NCI-H82 treated with DMSO at 0.1 percent for 48 hours (cell line): ENCODE data around the gene KAZALD1.
A peak's percentile ranks its signal among the peaks of the same experiment; 100 is the strongest.

ENCODE experiments used
- DNase-seq: peaks from one replicate; lab custom pipeline; 2025; ENCODE audit not compliant: unreplicated experiment; lab: John Stamatoyannopoulos, UW

Gene KAZALD1

DNA sequence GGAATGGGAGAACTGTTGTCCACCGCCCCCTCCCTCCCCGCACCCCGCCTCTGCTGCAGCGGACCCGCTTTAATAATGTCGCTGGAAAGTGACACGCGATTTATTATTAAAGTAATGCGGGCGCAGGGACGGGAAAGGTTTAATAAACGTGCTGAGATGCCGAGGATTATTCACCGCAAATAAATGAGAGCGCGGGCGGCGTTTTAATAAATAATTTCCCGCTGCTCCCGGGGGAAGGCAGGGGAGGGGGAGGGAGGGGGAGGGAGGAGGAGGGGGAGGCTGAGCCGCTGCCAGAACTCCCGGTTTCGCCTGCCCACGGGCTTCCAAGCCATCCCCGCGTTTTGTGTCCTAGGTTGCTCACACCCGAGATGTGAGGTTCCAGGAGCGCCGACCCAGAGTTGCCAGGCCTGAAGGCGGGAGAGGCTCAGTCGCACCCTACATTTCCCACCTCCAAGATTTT is 5.1 kb downstream of the KAZALD1 start:
- no peak for DNase-seq

DNA sequence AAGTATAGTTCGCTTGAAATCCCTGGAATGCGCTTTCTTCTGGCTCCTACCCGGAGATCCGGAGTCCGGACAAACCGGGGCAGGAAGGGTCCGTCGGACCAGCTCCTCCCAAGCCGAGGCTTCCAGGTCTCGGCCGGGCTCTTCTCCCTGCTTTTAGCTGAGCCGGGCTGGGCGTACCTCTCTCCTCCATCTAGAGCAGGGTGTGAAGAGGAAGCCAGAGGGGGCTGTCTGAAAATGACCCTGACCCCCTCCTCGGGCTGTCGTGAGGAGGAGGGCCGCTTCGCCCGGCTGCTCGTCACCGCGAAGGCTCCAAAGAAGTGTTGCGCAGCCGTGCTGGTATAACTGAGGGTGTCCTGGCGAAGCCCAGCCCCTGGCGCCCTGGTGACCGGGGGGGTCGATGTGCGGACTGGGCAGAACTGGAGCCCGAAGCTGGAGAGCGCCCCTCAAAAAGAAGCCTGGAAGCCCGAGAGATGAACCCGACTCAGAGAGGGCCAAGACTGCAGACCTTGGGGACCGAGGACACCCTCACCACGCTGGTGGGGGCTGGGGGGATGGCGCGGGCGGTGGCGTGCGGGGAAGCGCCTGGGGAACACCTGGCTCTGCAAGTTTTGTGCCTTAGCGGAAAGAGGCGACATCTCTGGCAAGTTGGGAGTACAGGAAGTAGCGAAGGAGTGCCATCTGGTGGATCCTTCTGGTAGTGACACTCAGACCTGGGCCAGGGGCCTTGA is 5.7 kb downstream of the KAZALD1 start:
- peak; percentile 54 for DNase-seq

DNA sequence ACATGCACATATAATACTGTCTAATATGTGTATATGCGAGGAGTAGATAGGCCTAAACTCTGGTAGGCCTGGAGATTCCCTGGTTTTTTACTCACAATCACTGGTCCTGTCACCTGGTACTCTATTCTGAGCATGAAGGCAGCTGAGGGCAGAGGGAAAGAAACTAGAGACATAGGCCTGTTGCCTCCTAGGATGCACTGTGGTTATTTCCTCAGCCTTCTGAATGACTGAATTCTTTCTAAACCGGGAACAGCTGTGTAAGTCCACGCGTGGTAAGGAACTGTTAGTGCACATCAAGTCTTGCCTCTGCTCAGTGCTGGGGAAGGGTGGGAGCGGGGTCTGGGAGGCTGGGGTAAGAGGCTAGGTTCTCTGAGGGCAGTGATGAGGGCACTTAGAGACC is 7.7 kb downstream of the KAZALD1 start:
- no peak for DNase-seq

DNA sequence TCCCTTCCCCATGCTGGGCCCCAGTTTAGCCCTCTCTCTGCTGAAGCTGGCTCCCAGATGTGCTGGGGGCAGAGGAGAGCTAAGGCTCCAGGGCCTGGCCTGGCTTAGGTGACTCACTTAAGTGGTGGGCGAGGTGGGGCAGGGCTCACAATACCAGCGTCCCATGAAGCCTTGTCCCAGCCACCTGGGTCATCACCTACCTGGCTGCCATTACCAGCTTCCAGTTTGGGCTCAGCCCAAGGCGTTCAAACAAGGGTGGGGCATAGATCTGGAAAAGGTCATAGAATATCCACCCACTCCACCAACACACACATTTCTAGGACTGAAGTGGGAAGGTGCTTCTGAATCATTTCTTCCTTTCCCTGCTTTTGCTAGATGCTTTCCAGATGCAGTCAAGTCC is 8.3 kb downstream of the KAZALD1 start:
- no peak for DNase-seq

DNA sequence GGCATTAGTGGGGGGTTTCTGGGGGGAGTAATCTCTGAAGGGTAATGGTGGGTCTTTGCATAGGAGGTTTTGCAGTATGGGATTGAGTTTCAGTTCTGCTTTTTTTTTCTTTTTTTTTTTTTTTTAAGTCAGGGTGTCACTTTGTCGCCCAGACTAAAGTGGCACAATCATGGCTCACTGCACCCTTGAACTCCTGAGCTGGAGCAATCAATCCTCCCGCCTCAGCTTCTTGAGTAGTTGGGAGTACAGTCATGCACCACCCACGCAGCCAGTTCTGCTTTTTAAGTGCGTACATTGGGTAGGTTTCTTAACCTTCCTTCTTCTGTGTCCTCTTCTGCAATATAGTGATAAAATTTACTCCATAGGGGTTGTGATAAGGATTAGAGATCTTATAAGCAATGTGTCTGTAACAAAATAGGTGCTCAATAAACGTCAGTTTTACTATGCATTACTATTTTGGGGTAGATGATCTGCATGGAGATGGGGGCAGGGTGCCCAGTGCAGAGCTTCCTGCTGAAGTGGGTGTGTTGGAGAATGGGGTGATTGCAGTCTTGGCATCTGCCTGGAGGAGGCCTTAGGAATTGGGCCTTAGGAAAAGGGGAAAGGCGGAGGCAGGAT is 9.6 kb downstream of the KAZALD1 start:
- no peak for DNase-seq

DNA sequence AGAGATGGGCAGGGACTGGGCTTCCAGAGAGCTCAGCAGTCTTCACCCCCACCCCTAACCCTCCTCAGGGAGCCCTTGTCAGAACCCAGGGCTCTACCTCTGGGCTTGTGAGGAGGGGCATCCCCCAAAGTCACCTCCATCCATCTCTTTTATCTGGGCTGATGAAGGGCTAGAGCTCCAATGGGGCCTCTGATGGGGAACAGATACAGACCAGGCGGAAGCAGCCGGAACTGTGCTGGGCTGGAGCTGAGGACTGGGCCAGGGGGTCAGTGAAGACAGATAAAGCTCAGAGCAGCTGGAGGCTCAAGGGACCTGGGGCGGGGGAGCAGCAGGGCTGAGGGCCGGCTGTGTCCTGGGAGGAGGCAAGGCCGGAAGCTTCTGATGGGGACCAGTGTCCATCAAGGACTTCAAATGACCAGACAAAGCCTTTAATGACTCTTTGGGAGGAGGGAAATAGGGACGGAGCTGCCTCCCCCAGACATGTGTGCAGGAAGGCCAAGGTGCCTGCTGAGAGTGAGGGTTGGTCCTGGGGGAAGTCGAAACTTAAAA is 10.2 kb downstream of the KAZALD1 start:
- no peak for DNase-seq

DNA sequence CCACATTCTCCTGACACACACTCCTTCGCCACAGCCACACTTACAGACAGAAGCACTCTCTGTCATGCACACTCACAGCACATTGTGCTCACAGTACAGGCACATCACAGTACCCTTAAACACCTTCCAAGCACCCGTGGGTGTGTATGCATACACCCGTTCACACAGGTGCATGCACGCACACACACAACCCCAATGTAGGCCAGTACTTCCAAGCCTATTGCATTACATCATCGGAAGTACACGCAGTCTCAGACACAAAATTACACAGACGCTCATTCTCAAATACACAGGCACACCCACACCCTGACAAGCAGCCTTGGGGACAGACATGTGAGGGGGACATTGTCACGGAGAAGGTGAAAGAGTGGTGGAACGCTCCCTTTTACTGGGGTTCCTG is 11.1 kb downstream of the KAZALD1 start:
- no peak for DNase-seq

DNA sequence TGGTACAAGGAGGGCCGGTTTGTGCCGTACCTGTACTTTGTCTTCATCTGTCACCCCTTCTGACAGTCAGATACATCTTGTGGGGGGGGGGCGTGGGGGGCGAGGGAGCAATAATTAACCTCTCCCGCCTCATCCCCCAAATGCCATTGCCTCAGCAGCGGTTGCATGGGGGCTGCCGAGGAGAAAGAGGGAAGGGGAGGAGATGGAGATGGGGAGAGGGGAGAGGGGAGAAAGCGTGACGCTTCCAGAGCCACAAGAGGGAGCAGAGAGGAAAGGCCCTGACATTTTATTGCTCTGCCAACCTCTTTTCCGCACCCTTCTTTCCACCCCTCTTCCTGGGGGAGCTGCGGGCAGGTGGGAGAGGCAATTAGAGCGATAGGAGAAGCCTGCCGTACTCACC is 11.8 kb downstream of the KAZALD1 start:
- DNase-seq = no peak

DNA sequence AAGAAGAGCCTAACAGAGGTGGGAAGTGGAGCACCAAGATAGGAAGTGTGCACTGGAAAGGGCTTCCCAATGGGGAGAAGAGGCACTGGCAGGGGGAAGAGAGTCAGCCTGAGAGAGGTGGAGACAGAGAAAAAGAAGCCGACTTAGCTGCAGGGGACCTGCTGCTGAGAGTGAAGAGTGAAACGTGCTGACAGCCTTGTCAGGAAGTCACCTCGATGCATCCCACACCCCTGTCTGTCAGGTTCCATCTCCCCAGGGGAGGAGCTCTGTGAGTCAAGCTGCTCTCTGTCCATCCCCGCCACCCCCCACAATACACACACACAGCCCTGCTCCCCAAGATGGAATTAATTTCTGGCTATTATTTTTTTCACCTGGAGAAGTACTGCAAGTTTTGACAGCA is 14.0 kb downstream of the KAZALD1 start:
- peak; percentile 6 for DNase-seq

DNA sequence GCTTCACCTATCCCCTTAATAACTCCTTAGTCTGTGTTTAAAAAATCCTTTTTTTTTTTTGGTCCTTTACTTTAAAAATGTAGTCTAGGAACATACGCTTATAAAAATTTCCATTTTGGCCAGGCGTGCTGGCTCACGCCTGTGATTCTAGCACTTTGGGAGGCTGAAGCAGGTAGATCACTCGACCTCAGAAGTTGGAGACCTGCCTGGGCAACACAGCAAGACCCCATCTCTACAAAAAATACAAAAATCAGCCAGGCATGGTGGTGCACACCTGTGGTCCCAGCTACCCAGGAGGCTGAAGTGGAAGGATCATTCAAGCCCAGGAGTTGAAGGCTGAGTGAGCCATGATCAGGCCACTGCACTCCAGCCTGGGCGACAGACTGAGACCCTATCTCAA is 14.8 kb downstream of the KAZALD1 start:
- no peak for DNase-seq

DNA sequence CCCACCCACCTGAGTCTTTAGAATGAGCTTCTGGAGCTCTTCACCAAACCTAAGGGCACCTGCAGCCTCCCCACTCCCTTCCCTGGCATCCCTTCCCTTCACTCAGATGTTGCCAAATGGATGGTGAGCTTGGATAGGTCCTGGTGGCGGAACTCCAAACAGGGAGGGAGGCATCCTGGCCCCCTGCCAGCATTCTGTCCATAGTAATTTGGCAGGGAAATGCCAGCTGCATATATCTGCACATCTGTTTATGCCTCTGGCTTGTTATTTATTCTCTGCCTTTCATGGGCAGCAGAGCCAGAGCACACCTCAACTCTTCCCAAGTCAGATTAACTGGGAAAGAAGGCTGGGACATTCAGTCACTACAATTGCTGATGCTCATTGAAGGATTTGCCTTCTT is 18.1 kb downstream of the KAZALD1 start:
- no peak for DNase-seq

DNA sequence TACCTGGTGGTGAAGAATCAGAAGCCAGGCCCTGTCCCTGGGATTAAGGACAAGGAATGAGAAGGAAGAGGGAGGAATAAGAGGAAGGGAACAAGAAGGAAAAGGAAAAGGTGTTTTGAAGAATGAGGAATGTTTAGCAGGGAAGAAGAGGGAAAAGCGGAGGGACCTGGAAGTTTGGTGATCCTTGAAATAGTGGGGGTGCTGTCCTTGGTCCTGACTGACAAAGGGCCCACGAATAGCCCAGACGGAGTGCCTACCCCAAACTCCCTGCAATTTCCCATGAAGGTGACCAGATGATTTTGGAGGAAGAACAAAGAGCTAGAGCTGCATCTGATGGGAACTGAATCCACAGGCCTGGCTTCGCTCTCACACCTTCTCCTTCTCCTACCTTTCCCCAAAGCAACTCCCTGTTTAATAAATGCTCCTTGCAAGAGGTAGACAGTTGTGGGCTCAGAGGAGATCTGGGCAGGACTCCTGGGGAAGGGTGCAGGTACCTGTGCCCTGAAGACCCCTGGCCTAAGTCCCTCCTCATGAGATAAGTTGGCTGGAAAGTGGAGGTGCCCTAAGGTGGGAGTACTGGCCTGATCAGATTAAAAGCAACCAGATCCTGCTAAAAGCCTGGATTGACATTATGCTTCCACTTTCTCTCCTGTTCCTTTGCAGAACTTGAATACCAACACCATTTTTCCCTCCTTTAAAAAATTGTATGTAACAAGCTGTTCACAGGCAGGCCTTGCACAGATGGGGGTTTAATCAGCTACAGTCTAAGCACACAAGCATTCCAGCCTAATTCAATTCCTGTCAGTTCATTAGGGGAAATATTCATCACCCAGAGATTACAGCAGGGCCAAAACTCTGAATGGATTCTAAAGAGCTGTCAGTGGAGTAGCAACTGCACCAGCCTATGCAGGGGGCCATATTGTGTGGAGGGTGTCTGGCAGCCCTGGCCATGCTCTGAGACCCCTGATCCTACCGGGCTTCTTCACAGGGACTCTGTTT is 19.4 kb downstream of the KAZALD1 start:
- DNase-seq = peak; percentile 48

DNA sequence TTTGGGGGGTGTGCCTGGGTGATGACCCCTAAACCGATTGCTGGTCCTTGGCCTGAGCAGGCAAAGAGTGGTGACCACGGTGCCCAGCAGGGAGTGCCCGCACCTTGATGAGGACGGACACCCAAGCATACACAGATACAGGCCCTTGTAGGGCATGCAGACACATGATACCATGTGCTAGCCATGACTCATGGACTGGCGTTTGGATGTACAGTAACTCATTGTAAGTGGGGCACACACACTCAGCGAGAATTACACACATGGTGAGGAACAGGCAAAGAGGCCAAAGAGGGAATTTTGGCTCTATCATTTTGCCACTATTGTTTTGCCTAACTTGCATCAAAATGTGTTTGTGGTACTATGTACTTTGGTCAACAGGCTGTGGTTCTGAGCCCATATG is 24.1 kb downstream of the KAZALD1 start:
- DNase-seq = no peak

DNA sequence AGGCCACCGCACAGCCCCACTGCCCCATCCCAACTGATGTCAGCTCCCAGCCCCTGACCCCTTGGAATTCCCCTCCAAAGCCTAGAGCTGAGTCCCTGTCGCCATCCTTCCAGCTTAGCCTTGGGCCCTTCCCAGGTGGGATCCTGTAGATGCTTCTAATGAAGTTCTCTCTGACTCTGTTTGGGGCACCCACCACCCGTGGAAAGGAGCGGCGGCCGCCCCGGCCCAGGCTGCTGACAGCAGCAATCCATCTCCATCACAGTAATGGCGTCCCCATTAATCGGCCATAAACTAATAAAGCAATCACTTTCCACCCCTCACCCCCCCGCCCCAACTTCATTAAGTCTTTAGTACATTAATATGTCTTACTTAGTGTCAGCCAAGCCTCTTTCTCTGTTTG is 25.6 kb downstream of the KAZALD1 start:
- peak; percentile 56 for DNase-seq

DNA sequence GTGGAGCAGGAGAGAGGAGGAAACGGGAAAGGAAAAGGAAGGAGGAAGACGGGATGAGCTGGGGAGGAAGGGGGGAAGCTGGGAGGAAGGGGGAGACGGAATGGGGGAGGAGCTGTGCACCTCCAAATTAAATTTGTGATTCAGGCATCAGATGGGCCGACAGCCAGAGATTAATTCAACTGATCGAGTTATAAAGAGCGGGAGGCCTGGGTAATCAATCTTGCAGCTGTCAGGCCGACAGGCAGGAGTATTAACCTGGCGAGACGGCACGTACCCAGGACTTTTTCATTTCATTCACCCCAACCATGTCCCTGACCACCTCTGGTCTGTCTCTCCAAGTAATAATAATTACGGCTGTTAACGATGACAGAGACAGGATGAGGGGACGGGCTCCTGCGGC is 26.2 kb downstream of the KAZALD1 start:
- peak; percentile 42 for DNase-seq

DNA sequence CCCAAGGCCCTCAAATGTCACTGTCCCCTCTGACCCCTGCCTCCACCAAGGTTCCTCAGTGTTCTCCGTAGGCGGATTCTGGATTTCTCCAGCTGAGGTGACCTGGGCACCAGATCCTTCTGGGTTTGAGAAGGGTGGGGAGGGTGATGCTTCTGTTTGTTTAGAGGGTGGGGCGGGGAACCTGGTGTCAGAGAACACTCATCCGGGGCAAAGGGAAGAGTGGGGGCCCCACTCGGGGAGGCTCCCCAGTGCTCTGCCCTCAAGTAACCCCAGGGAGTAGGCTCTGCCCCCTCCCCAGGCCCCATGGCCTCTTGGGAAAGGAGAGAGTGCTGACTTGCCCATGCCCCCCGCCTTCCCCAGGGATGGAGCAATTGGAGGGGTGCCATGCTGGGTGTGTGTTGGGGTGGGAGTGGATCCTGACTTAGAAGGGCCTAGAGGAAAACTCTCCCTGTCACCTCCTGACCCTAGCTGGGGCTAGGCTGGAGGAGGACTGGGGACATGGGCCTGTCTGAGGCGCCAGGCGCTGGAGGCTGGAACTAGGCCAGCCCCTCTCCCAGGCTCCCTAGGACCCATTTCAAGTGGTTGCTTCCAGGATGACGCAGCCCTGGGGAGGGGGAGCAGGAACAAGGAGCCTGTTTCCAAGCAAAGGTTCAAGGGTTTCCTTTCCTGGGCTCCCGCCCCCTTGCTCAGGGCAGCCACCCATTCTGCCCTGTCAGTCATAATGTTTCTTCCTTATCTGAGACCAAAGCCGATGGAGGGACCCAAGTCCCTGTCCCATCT is 27.9 kb downstream of the KAZALD1 start:
- no peak for DNase-seq

DNA sequence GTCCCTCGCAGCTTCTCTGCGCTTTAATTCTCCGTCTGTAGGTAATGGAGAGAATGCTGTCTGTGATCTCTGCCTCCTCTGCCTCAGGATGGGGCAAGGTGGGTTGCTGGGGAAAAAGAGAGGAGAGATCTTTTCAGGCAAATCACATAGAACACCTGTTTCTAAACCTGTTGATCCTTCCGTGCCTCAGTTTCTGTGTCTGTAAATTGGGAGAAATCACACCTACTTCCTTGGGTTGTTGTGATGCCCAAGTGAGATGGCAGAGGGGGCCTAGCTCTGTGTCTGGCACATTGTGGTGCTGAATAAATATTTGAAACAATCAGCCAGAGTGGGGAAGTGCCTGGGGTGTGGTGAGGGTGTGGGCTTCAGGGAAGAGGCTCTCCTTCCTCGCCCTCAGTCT is 28.8 kb downstream of the KAZALD1 start:
- no peak for DNase-seq

DNA sequence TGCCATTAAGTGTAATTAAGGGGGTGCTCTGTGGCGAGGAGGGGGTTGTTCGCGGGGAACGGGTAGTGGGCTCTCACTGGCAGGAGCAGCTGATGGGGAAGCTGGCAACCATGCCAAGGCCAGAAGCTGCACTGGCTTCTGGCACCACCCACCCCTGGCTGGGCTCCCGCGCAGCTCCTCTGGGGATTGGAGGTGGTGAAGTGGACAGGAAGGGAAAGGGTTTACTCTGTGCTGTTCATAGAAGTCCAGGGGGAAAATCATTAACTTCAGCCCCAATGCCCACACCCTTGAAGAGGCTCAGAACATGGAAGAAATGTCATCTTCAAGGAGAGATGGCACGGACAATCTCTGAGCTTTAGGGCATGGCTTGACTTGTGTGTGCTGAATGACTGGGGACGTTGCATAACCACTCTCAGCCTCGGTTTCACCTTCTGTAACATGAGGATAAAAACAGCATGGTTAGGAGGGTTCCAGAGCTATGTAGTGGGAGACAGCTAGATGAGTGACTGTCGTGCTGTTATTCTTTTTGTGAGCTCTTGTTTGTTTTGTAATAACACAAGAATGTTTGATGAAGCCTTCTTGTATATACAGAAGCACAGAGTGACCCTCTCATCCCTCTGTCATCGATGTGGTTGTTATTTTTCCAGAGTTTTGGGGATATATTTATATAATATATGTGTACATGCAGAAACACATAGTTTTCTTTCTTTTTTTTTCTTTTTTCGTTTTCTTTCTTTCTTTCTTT is 29.9 kb downstream of the KAZALD1 start:
- DNase-seq = no peak

DNA sequence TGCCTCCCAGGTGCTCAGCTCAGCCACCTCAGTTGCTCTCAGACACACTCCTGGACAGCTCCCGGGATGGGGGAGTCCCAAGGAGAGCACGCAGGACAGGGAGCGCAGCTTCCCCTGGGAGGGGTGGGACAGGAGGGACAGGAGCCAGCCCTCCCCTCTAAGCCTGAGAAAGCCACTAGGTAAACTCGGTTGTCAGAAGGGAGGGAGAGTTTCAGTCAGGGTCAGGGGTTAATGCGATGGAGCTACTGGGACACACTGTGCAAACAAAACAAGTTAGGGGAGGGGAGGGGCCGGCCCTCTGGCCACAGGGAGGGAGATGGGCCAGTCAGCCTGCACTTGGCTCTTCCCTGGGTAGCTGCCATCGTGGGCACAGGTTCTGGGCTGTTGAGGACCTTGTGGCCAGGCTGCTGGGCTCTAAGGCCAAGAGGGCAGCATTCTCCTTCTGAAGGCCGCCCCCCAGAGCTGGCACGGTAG is 31.1 kb downstream of the KAZALD1 start:
- no peak for DNase-seq
